Measurements from ENCODE around the gene HSPB2. TPM values are rescaled to one million over a fixed set of nuclear protein-coding genes. Genes with fewer than 3 reads are reported as not detected.

HSPB2 gene
- total RNA-seq, 1 experiment from 2014 or later = 0.33 TPM

GRCh38 chr11:111938687-111939160 is 26.2 kb downstream of the HSPB2 start (continued):
- TF ChIP-seq E2F4 (CRISPR knock-in tag; IDR thresholded peaks at IDR 0.05; ENCODE audit: borderline replicate concordance, low read depth) (no peak), USF2 (CRISPR knock-in tag; IDR thresholded peaks at IDR 0.05) (no peak)

- H3K27me3 Mint-ChIP-seq (ENCODE audit: low read depth) = no peaks in the 10 kb centered on the region; the same call in 1 of the 2 replicates
- H3K4me1 Mint-ChIP-seq = peaks cover 53% of the 10 kb centered on the region
- no peaks in the 10 kb centered on the region for H3K9me3 Mint-ChIP-seq
- H3K36me3 Mint-ChIP-seq = 0 out of 2 replicates have a peak, but pooled peaks cover 2% of the 10 kb centered on the region
- peak overlapping the region; percentile 15; the same call in 1 of the 2 replicates for H3K27ac Mint-ChIP-seq
- no peak for TF ChIP-seq NR2C2 (CRISPR knock-in tag; IDR thresholded peaks at IDR 0.05)
- TF ChIP-seq JUN (CRISPR knock-in tag; IDR thresholded peaks at IDR 0.05) = no peak
- no peak for TF ChIP-seq RELA (CRISPR knock-in tag; IDR thresholded peaks at IDR 0.05; ENCODE audit: borderline replicate concordance)
- TF ChIP-seq E2F4 (CRISPR knock-in tag; IDR thresholded peaks at IDR 0.05; ENCODE audit: borderline replicate concordance, low read depth) = no peak
- TF ChIP-seq ZNF317 (CRISPR knock-in tag; IDR thresholded peaks at IDR 0.05; ENCODE audit: borderline replicate concordance, low read depth) = no peak
- no peak for TF ChIP-seq ZSCAN18 (CRISPR knock-in tag; IDR thresholded peaks at IDR 0.05)
- TF ChIP-seq ZNF425 (CRISPR knock-in tag; conservative IDR thresholded peaks at IDR 0.05) = no peak
- no peak for TF ChIP-seq SP1 (CRISPR knock-in tag; conservative IDR thresholded peaks at IDR 0.05)
- no peak for TF ChIP-seq ESRRA (CRISPR knock-in tag; IDR thresholded peaks at IDR 0.05; ENCODE audit: borderline replicate concordance)
- TF ChIP-seq ETV6 (CRISPR knock-in tag; IDR thresholded peaks at IDR 0.05) = no peak
- TF ChIP-seq ZNF263 (CRISPR knock-in tag; IDR thresholded peaks at IDR 0.05; ENCODE audit: low read depth) = no peak
- no peak for TF ChIP-seq EMX1 (CRISPR knock-in tag; IDR thresholded peaks at IDR 0.05)
- TF ChIP-seq GRHL2 (CRISPR knock-in tag; IDR thresholded peaks at IDR 0.05; ENCODE audit: insufficient replicate concordance, severe bottlenecking) = no peak
- TF ChIP-seq ZNF219 (CRISPR knock-in tag; IDR thresholded peaks at IDR 0.05; ENCODE audit: borderline replicate concordance) = no peak
- no peak for TF ChIP-seq OVOL2 (CRISPR knock-in tag; IDR thresholded peaks at IDR 0.05; ENCODE audit: borderline replicate concordance)
- no peak for TF ChIP-seq GTF2I (CRISPR knock-in tag; conservative IDR thresholded peaks at IDR 0.05)
- no peak overlapping the region for H3K4me3 Mint-ChIP-seq
- no peak for DNase-seq (ENCODE audit: low spot score)
- POLR2A ChIA-PET = interaction anchor here (1.1 to 2.6 kb wide), 2 partner anchors 13 to 42 kb away, joined by 4 to 13 read pairs; no protein-coding TSS in a partner anchor
- no peak for ATAC-seq
- CTCF ChIA-PET = interaction anchor here (1.6 to 7.9 kb wide), 2 partner anchors 8 to 42 kb away, joined by 5 to 121 read pairs; no protein-coding TSS in a partner anchor
Observed at GRCh38 chr11:111939836-111940604, 27.5 kb downstream of the HSPB2 start.

All from WTC11 (cell line).